Transverse colon (tissue), 4 donors: ENCODE results near the gene ROBO1. TPM values are rescaled to one million over a fixed set of nuclear protein-coding genes. Genes with fewer than 3 reads are reported as not detected.

Experiments used
- DNase-seq: peaks from one replicate; pipeline ENCODE4 v3.0.0-alpha.2; 2019
- H3K27ac ChIP-seq, 4 donors: fragments of 200-600 bp; sonication (generic); 2 replicates each; pipeline ENCODE4 v1.5.1; 2016 to 2018; ENCODE audit warnings: inconsistent platforms in 4 of 4
- H3K27me3 ChIP-seq: fragments of 200-600 bp; sonication (generic); 2 replicates; pipeline ENCODE4 v1.5.1; 2017; ENCODE audit warnings: inconsistent platforms
- H3K36me3 ChIP-seq, 4 donors: fragments of 200-600 bp; sonication (generic); 2 replicates each; pipeline ENCODE4 v1.5.1; 2017 to 2019; ENCODE audit warnings: inconsistent platforms in 4 of 4
- H3K4me1 ChIP-seq, 4 donors: fragments of 200-600 bp; sonication (generic); 2 replicates each; pipeline ENCODE4 v1.5.1; 2017 to 2020; ENCODE audit warnings: inconsistent platforms in 4 of 4
- H3K4me3 ChIP-seq, 4 donors: fragments of 200-600 bp; sonication (generic); 1 replicate in 1 of 4; 2 replicates in 3 of 4; pipeline versions ENCODE4 v1.5.1 to v1.6.1; 2017 to 2019; ENCODE audit warnings: inconsistent platforms in 4 of 4
- H3K9me3 ChIP-seq, 2 donors: fragments of 200-600 bp; sonication (generic); 2 replicates each; pipeline ENCODE4 v1.5.1; 2017 to 2019; ENCODE audit warnings: inconsistent platforms in 2 of 2
- CTCF ChIP-seq, 5 experiments: fragments of 200-600 bp in 3 of 5; fragments of 450-650 bp in 2 of 5; sonication (generic) in 3 of 5; IDR thresholded peaks; 1 replicate in 2 of 5; 2 replicates in 3 of 5; pipeline ENCODE4 v1.5.1; 2016 to 2017; ENCODE audit warnings: antibody characterized with exemption in 5 of 5, inconsistent platforms in 3 of 5, mild to moderate bottlenecking in 2 of 5, moderate library complexity in 1 of 5
- EP300 ChIP-seq: sonication (generic); formaldehyde crosslinking; IDR thresholded peaks from one replicate; pipeline ENCODE4 v1.6.1; 2017; ENCODE audit warnings: antibody characterized with exemption, low read depth
- POLR2A ChIP-seq: fragments of 450-650 bp; IDR thresholded peaks from one replicate; pipeline ENCODE4 v1.6.1; 2016; ENCODE audit warnings: antibody characterized with exemption, mild to moderate bottlenecking, moderate library complexity
- POLR2AphosphoS5 ChIP-seq, 3 donors: sonication (generic); formaldehyde crosslinking; IDR thresholded peaks; one replicate each; pipeline ENCODE4 v1.6.1; 2016; ENCODE audit warnings: antibody characterized with exemption in 3 of 3
- WGBS, 2 donors: methylation state at CpG; one replicate each; pipeline ENCODE4 v1.1.5; 2018; ENCODE audit warnings: low coverage in 1 of 2; 5-methylcytosine and 5-hydroxymethylcytosine counted together
- in situ Hi-C, 4 donors: fragments of 200-750 bp; cut with MboI; loops; one replicate each; pipeline versions ENCODE4 v1.15.0 to v1.15.1; 2017; ENCODE audit warnings: low sequenced_read_pairs in 3 of 4, low pct_ligation_motif_present in 1 of 4, low pct_unique_long_range_greater_than_20kb in 1 of 4
- intact Hi-C: fragments of 100-400 bp; cut with DNase I; formaldehyde crosslinking; loops from one replicate; pipeline ENCODE4 v1.15.1; 2023; ENCODE audit warnings: low total_unique reads
- total RNA-seq, 4 donors: library from RNA; depleted of rRNA; stranded (reverse); fragments of >200 nt; gene quantifications; one replicate each; pipeline ENCODE4 v1.1.0, GENCODE V29; 2016

The ROBO1 gene
- total RNA-seq, 4 donors from 2014 or later, result 7.6 to 68.7 (median 9.1) TPM

DNA sequence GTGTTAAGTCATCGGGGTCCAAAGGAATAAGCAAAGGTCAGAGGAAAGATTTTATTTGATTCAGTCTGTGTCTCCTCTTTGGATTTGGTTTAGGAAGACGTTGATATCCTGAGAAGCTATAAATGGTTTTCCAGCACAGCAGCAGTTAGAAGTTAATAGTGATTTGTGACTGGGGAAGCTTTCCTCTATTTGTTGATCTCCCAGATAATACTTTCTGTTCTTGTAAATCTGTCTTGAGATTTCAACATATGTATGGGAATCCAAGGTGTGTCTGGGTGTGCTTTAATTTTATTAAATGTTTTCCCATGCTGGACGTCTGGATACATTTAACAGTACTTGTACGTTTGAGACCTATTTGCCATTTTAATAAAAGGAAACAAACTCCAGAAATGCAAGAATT, 409.5 kb downstream of the ROBO1 start:
- Histone ChIP-seq H3K27ac (no peak overlapping the region), H3K36me3 (no peaks in the 10 kb centered on the region), H3K4me3 (no peak overlapping the region), H3K27me3 (no peaks in the 10 kb centered on the region), H3K9me3 (no peaks in the 10 kb centered on the region), H3K4me1 (peaks cover 0 to 4% (median 0%) of the 10 kb centered on the region in 4 donors)
- no peak for DNase-seq
- intact Hi-C loops (loop anchor here (5.0 kb wide), 1 partner anchor 271 kb away; no protein-coding TSS in a partner anchor), in situ Hi-C loops (loop anchor here (25.0 kb wide), 2 partner anchors 271 to 696 kb away; no protein-coding TSS in a partner anchor)
- no peak for TF ChIP-seq POLR2A
- TF ChIP-seq EP300, result no peak
- TF ChIP-seq POLR2AphosphoS5 (IDR thresholded peaks at IDR 0.05), result no peak
- no peak for TF ChIP-seq CTCF (IDR thresholded peaks at IDR 0.05)
- 50 to 65% methylated on average over 4 of the region's 4 CpGs for WGBS, 2 donors

DNA sequence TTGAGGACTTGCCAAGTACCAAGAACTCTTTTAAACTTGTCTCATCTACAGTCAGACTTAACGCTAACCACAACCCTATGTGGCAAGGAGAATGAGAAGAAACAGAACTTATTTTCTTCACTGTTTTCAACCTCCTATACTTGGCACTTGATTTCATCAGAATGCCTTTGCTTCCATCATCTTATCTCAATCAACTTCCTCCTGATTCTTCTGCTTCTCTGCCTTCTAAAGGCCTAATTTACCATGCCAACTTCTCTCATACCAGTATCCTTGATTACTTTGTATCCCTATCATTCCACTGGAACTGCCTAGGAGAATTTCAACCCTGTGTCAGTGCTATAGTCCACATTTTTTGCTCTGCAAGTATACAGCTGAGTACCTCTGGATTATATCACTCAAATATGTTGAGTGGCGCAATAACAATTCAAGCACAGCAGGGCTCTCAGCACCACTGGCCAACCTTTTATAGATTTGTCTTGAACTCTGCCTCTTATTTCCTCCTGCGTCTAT, 413.6 kb downstream of the ROBO1 start:
- Histone ChIP-seq H3K27ac (peak overlapping the region in 3 of 4 donors; percentile 4 to 65 (median 45)), H3K4me1 (peaks cover 0 to 4% (median 0%) of the 10 kb centered on the region in 4 donors), H3K36me3 (no peaks in the 10 kb centered on the region), H3K4me3 (no peak overlapping the region), H3K9me3 (no peaks in the 10 kb centered on the region), H3K27me3 (no peaks in the 10 kb centered on the region)
- intact Hi-C loops (no loop called here), in situ Hi-C loops (loop anchor here (25.0 kb wide), 2 partner anchors 267 to 692 kb away; no protein-coding TSS in a partner anchor)
- no peak for DNase-seq
- TF ChIP-seq POLR2AphosphoS5 (IDR thresholded peaks at IDR 0.05) (peak; percentile 39 to 91 (median 84)), EP300 (no peak)
- 53 to 69% methylated on average over 2 to 3 of the region's 3 CpGs for WGBS, 2 donors

GRCh38 chr3:79351699-79352098, 416.1 kb downstream of the ROBO1 start:
- in situ Hi-C loops (loop anchor here (25.0 kb wide), 2 partner anchors 264 to 689 kb away; no protein-coding TSS in a partner anchor), intact Hi-C loops (no loop called here)
- TF ChIP-seq POLR2AphosphoS5 (IDR thresholded peaks at IDR 0.05), result no peak
- TF ChIP-seq CTCF (IDR thresholded peaks at IDR 0.05), result no peak
- TF ChIP-seq EP300, result peak; percentile 76
- Histone ChIP-seq H3K36me3 (no peaks in the 10 kb centered on the region), H3K9me3 (no peaks in the 10 kb centered on the region), H3K27me3 (no peaks in the 10 kb centered on the region), H3K27ac (no peak overlapping the region), H3K4me1 (peaks cover 0 to 4% (median 0%) of the 10 kb centered on the region in 4 donors), H3K4me3 (no peak overlapping the region)
- 31 to 40% methylated on average over 2 of the region's 2 CpGs for WGBS, 2 donors
- no peak for DNase-seq

DNA sequence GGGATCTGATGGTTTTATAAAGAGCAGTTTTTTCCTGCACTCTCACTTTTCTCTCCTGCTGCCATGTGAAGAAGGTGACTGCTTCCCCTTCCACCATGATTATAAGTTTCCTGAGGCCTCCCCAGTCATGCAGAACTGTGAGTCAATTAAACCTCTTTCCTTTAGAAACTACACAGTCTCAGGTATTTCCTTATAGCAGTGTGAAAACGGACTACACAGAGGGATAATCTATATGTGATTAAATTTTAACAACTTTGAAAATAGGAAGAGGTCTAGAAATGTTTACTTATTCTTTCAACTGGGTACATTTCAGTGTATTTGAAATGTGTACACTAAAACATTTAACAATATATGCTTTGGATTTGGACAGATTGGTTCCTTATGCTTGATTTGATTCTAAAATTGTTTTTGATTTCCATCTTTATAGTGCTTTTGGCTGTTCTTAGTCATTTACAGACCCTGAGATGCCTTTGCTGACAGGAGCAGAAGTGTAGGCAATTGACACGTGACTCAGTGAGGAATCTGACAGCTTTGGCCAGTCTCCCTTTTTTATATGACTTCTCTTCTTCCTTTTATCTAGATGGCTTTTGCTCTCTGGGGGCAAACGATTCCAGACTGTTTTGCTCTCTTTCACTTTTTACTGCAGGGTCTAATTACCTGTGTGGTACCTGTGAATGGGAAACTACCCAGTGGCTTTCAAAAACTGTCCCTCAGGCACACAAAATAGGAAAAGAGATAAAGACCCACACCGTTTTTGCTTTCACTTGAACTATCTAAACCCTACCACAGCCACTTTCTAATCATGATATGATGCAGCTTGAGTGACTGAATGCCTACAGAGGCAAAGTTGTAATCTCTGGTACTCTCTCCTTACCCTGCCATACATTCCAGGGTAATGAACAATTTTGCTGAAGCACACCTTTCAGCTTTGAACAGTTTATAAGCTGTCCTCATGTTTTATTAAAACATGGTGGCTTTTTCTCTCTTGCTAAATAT, 422.6 kb downstream of the ROBO1 start:
- in situ Hi-C loops (no loop called here), intact Hi-C loops (no loop called here)
- TF ChIP-seq CTCF (IDR thresholded peaks at IDR 0.05) (no peak), EP300 (no peak), POLR2AphosphoS5 (IDR thresholded peaks at IDR 0.05) (no peak), POLR2A (no peak)
- H3K27ac ChIP-seq, result peak overlapping the region in 1 of 4 donors; percentile 1
- no peaks in the 10 kb centered on the region for H3K9me3 ChIP-seq
- no peaks in the 10 kb centered on the region for H3K27me3 ChIP-seq
- no peak overlapping the region for H3K4me3 ChIP-seq
- no peaks in the 10 kb centered on the region for H3K36me3 ChIP-seq
- WGBS, 2 donors, result 33 to 35% methylated on average over 3 to 4 of the region's 4 CpGs
- no peak for DNase-seq
- H3K4me1 ChIP-seq, result peaks cover 0 to 15% (median 8%) of the 10 kb centered on the region in 4 donors
